Measurements from ENCODE around the gene NCBP1. TPM values are rescaled to one million over a fixed set of nuclear protein-coding genes. Genes with fewer than 3 reads are reported as not detected.

NCBP1 gene
- 28.9 and 30.3 TPM in 2 replicates for total RNA-seq

DNA sequence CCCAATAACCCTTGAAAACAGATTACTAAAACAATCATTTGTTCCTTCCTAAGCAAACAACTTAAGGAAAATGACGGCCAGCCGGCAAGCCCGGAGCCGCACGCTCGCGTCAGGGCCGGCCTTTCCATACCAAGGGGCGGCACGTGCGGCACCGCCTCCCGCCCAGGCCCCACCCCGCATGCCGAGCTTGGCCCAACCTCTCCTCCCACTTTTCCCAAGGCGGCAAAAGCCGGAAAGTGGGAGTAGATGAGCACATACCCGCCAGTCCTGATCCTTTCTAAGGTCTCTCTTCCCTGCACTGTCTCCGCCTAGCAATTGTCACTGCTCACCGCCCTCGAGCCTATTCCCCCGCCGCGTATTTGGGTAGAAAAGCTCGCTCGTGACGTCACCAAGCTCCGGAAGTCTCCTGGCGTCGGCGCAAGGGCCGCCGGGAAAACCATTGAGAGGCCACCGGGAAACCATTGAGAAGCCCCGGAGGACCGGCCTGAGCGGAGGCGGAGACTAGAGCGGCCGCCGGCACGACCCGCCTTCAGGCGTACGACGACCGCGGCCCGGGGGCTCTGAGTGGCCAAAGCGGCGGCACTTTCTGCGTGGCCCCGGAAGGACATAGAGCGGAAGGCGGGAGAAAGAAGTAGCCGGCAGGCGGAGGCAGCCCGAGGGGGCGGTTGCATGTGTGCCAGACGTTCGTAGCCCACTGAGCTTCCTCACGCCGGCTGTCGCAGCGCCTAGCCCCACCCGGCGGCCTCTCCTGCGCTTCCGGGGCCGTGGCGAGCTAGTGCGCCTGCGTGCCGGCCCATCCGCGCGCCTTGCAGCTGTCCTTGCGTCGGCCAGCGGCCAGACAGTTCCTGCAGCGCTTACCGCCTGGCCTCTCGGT lies at the start of gene NCBP1, which contains the start of gene TSTD2:
Gene NCBP1, plus strand, starts transcription at position 837 of the 874 bp plus-strand sequence. CDS start 61 bp downstream, outside the sequence.
Gene TSTD2, minus strand, starts transcription at position 384 of the 874 bp plus-strand sequence. CDS start 5,806 bp downstream, outside the sequence.

GRCh38 chr9:97696803-97697601 lies 63.4 kb downstream of the NCBP1 start, which contains the start of gene XPA:
TSS of gene XPA (minus strand) at chr9:97697340. CDS start at chr9:97697292, 48 bp downstream.

Other genes starting within 250 kb of the NCBP1 start
- gene TDRD7, start 221.7 kb upstream of the NCBP1 start, total RNA-seq, result 7.1 and 7.9 TPM in 2 replicates
- 0.16 and 0.17 TPM in 2 replicates for gene TMOD1, start 132.2 kb upstream of the NCBP1 start, total RNA-seq
- gene TSTD2, start 453 bp upstream of the NCBP1 start, total RNA-seq, result 14.2 and 17.6 TPM in 2 replicates
- 10.3 and 10.9 TPM in 2 replicates for gene XPA, start 63.5 kb downstream of the NCBP1 start, total RNA-seq
- not detected in 2 replicates for gene FOXE1, start 219.4 kb downstream of the NCBP1 start, total RNA-seq